GM19452 (cell line): ENCODE results near the gene ARHGEF38.

Experiments used
- ATAC-seq: cut with Tn5 transposase; IDR thresholded peaks from one replicate; pipeline ENCODE4 v1.9.1; 2021; ENCODE audit not compliant: unreplicated experiment

ARHGEF38 gene

DNA sequence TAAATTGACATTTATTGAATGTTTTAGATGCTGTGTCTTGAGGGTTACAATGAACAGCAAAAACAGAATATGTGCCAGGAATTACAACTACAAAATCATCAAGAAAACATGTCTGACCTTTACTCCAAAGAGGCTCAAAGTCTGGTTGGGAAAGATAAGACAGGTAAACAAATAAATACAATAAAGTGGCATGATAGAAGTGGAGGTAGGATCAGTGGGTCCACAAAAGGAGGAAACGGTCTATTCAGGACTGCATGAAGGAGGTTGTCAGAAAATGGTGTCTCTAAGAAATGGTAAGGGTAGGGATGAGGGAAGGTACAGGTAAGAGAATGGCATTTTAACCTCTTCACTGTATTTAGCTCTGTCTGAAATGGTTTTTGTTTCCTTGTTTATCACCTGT, 3.8 kb downstream of the ARHGEF38 start:
- ATAC-seq: no peak

DNA sequence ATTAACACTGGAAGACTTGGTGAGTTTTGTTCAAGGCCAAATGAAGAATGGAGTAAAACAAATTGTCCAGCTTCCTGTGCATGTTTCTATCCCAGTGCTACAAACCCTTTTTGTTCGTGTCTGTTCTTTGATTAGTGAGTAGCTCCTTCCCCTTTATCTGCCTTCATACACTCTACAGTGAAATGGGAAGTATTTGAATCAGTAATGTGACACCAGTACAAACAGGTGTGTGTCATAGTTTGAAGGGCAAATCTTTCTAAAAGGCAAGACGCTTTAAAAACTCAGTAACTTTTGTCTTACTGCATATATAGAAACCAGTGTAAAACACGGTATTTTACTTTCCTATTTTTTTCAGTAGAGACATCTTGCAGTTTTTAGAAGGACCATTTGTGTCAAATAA, 5.9 kb downstream of the ARHGEF38 start:
- no peak for ATAC-seq

DNA sequence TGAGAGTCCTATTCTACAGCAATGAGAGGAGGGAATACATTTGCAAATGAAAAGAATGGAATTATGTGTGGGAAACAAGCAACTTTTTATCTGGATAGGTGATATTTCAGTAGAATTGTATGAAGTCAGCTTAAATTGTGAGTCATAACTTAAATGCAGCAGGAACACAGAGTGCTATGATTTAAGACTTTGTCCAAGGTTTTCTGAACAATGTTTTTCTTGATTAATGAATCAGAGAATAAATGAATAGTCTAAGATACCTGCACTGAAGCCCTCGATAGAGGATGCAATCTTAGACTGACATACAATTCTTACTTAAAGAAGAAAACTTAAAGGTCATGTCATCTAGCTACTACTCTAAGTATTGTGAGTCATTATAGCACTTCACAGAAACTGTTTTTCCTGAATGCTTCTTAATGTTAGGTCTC, 8.0 kb downstream of the ARHGEF38 start:
- no peak for ATAC-seq

DNA sequence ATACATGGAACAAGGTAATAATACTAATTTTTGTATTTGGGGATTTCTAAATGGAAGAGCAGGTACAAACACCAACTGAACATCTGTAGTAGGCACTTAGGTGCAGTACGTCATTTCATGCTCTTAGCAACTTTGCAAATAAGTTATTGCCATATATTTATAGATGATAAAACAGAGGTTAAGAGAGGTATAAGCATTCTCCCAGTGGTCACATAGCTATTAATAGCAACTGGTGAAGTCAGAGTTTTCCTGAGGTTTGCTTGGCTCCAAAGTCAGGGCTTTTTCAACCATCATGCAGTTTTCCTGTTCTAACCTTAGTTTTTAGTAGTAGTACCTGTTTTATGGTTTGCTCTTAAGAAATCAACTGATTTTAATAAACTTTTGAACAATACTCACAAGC, 10.9 kb downstream of the ARHGEF38 start:
- ATAC-seq: no peak

DNA sequence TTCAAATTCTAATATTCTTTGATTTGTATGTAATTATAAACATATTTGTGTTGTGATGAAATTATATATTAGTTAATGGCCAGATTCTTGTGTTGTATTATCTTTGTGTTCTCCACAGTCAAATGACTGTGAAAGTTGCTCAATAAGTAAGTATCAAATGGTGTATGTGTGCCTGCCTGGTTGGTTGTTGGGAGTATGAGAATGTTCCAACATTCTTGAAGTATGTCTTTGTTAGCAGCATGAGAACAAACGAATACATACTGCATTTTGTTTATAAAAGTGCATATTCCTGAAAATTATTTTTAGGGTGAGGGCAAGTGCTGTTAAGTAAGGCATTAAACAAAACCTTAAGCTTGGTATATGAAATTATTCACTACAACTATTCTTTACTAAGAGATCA, 16.2 kb downstream of the ARHGEF38 start:
- no peak for ATAC-seq

DNA sequence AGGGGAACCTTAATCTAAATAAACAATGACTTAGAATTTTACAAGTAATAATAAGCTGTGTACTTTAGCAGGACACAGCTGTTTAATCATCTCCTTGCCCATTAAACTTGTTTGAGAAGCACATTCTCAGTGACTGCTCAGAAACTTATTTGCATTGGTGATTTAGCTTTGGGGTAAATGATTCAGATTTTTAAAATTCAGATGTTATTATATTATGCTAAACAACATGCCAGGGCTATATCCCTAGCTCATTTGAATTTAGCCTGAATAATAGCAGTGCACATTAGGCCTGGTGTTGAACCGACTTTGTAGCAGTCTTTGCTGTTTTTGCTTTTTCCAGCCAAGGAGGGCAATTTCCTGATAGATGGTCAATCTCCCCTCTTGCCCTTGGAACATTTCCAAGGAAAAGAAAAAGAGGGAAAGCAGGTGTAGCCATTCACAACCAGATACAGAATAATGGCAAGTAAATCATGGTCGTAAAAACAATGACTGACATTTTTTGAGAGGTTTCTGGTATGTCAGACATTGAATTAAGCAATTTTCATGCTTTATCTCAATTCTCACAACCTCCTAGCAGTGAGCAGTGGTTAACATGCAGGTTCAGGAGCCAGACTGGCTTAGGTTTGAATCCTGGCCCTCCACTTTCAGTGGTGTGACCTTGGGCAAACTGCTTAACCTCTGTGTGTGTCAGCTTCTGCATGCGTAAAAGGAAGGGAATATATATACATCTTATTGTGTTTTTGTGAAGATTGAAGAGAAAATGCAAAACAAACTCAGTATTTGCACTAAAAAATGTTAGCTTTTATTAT, 16.8 kb downstream of the ARHGEF38 start:
- ATAC-seq: no peak

DNA sequence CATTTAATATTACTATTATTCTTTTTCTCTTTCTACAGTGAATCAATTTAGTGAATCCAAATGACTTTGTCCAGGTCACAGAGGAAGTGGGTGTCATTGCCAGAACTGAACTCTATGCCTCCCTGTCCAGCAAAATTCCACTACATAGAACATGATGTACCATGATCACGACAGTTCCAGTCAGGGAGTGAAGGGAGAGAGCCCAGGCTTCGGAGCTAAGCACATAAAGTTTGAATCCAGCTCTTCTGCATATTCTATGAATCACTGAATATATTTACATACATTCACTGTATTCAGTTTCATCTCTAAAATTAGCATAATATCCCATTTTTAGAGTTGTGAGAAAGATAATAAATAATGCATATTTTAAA, 17.4 kb downstream of the ARHGEF38 start:
- ATAC-seq: no peak

DNA sequence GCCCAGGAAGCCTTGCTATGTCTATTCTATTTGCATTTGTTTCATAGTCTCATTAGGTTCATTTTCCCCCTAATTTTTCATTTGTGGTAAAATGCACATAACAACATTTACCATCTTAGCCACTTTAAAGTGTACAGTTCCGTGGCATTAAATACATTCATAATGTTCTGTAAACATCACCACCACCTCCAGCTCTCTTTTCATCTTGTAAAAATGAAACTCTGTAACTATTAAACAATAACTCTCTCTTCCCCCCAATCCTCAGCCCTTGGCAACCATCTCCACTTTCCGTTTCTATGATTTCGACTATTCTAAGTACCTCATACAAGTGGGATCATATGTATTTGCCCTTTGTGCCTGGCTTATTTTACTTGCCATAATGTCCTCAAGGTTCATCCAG, 19.9 kb downstream of the ARHGEF38 start:
- ATAC-seq: no peak

DNA sequence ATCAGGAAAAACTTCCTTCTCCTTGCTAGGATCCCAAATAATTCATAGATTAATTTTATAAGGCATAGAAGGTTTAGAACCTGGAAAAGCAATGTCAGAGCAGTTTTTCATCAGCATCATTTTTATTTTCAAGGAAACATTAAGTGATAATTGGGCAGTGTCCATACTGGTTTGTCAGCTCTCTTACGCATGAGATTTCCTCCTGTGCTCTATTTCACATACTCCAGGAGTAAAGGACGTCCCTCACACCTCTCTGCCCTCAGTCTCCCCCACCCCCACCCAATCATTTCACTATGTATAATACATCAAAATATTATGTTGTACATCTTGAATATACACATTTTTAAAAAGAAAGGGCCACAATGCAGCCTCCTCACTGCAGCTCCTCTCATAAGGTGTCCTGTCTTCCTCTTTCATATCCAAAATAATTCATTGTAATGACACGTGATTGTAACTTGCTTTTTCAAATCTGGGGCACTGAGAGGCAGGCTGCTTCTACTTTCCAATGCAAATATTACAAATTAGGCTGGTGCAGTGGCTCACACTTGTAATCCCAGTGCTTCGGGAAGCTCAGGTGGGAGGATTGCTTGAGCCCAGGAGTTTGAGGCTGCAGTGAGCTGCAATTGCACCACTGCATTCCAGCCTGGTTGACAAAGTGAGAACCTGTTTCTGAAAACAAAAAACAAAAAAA, 34.4 kb downstream of the ARHGEF38 start:
- ATAC-seq: no peak

DNA sequence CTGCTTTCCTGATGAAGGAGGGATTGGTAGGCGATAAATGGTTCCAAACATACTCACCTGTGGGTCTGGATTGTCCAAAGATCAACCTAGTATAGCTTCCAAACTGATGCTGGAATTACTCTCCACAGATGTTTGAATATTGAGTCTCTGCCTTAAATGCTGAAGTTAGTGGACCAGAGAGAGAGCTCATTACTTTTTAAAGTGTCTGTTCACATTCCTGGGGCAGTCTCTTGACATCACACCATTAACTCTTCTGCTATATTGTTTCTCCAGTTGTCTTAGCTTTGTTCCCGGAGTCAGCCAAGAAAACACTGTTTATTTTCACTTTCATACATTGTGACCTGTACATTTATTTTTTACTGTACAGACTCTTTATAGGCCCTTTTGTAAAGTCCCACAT, 35.4 kb downstream of the ARHGEF38 start:
- ATAC-seq: no peak

DNA sequence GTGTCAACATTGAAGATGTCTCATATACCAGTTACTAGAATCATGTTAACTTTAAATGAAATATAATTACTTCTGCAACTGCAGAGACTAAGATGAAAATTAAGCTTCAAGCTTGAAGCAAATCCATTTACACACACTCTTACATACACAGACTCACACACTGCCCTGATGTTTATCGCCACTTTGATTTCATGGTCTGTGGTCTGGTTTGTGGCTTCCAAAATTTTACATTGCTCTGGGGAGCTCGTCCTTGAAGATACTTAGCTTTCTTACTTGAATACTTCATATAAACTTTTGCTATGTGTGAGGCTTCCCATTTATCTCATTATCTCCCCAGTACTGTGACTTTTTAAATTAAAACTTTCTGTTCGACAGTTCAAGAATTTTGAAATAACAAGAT, 35.8 kb downstream of the ARHGEF38 start:
- ATAC-seq: no peak

DNA sequence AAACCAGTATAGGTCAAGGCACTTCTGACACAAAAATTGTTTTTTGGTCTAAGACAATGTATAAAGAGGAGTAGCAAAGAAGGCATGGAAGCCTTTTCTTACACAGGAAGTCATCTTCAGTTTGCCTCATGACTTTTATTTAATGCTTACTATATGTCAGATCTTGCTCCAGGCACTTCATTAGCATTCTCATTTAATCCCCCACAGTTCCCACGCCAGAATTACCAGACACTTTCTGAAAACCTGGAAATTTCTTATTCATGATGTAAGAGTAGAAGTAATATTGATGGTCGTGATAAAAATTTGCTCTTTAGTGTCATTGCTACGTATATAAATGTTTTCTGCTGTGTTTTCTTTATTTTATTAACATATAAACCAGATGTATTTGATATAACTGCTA, 39.2 kb downstream of the ARHGEF38 start:
- no peak for ATAC-seq

DNA sequence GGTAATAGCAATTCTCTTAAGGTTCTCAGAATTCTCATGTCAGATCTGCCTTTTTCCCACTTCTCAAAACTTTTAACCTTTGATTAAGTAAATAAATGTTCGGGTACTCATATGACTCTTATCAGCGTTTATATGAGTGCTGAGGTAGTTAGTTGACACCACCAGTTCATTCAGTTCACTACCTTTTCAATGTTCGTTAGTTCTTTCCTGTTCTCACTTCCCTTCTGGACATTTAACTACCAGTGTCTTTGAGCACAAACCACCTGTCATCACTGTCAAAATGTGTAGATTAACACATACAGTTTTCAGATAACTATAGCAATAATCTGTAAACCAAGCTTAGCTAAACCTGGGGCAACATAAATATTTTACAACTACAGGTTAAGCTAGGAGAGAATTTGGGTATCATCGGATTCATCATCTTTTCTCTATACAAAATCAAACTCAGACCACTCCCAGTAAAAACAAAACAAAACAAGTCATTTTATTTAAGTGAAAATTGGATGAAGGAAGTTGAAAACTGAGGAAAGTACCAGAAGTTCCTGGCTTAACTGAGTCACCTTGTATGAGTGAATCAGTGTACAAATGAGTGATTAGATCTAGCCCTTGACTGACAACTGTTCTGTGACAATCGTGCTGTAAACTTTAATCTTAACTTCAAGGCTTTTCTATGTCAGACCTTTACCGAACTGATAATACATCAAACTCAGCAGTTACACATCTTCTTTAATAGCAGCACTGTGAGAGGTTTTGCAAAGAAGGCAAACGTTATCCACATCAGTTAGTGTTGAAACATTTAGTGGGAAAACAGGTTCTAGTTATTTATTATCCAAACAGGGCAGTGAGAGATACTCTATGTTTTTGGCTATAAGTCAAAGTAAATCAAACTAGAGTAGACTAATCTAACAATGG, 41.9 kb downstream of the ARHGEF38 start:
- peak; percentile 95 for ATAC-seq

DNA sequence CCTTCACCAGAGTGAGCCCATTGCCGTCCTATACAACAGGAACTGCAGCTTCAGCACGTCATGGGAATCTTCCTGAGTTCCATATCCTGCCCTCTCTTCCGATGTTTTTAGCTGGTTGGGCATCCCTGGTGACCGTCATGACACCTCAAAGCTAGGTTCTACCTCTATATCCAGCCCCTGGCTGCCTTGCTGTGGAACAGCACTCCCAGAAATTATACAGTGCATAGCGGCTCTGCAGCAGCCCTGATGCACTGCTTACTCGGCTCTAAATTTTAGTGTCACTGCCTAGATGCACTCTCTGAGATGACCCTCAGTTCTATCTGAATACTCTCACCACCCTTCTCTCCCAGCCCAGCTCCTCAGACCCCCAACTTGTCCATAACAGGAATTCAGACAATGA, 44.3 kb downstream of the ARHGEF38 start:
- ATAC-seq: no peak

DNA sequence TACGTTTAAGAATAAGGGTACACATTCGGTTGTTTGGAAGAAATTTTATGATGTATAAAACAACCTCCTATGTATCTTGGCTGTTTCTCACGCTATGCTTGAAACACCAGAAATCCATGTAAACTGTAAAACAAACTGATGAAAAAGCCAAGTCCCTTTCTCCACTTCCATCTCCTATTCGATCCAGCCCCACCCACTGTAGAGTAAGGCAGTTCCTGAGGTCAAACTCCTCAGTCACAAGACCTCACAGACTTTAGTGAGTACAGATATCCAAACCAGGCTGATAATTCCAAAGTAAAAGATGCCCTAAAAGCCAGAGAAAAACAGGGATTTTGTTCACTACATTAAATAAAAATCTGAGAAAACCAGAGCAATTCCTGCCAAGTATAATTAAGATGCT, 45.6 kb downstream of the ARHGEF38 start:
- no peak for ATAC-seq

DNA sequence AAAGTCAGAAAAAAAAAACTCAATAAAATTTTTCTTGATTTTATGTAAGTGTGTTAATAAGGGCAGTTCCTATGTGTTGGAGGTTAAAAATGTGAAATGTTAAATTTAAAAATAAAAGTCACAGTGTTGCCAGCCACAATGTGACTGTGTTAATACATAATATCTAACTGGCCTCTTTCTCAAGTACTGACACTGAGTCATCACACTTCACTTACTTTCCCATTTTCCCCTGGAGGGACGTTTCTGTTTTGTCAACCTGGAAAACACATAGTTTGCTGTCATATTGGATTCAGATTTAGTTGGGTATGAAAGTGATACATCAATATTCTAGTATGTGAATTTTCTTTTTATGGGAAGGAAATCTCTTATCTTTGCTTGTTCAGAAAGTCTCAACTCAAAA, 46.4 kb downstream of the ARHGEF38 start:
- no peak for ATAC-seq

DNA sequence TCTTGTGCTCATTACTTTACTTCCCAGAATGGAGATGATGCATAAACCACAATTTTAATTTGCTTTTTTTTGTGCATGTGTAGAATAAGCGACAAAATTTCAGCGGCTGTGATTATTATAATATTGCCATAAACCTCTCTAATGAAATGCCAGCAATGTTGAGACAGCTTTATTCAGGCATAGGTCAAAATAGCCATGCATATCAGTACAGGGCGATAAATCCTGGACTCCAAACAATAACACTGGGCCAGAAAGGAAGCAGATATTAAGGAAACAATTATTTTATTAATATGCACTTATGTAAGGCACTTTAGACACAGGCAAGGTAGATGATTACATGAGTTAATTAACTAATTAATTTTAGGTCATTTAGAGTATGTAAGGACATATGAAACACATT, 47.1 kb downstream of the ARHGEF38 start:
- ATAC-seq: no peak

DNA sequence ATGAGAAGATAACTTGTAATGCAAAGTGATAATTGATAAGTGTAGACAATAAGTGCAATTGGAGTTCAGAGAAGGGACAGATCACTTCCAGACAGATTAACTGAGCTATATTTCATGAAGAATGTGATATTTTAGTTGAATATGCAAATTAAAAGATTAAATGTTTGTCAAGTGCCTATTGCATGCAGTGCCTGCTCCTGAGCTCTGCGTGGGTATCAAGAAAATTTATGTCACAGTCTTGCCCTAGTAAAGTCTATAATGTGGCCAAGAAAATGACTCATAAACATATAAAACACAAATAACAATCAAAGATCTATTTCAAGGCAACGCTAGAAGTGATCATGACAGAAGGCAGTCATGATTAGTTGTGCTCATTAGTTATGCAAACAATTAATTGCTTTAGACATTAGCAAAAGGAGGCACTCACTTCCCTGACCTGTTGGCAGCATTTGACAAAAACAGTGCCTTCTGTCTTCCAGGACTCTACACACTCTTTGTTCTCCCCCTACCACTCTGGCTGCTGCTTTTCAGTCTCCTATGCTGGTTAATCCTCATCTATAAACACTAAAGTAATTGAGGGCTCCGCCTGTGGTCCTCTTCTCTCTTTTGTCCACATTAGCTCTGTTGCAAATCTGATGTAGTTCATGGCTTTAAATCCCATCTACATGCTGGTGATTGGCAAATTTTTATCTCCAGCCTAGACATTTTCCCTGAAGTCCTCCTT, 47.7 kb downstream of the ARHGEF38 start:
- no peak for ATAC-seq

DNA sequence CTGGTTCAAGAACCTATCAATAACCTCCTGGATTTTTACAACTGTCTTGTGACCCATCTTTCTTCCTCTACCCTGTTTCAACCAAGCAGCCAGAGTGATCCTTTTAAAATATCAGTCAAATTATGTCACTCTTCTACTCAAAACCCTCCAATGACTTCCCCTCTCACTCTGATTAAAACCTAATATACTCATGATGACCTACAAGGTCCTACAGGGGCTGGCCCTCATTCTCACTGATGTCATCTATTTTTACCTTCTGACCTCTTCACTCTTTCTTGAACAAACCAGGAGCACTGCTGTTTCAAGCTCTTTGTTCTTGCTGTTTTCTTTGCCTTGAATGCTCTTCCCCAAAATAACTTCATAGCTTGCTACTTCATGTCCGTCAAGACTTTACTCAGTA, 48.5 kb downstream of the ARHGEF38 start:
- no peak for ATAC-seq

DNA sequence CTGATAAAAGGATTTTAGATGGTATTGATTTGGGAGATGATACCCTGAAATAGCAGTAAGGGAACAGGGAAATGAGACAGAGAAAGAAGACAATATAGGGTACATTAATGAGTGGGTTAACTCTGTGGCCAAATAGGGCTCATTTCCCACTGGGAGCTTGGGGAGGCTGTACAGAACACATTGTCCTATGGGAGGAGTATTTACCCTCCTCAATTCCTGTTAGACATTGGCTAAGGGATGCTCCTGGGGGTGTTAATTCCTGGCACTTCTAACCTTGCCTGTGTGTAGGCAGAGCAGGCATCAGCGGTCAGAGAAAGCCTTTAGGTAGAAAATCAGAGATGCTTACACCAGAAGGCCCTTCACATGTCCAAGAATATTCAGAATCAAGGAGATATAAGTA, 49.0 kb downstream of the ARHGEF38 start:
- no peak for ATAC-seq

DNA sequence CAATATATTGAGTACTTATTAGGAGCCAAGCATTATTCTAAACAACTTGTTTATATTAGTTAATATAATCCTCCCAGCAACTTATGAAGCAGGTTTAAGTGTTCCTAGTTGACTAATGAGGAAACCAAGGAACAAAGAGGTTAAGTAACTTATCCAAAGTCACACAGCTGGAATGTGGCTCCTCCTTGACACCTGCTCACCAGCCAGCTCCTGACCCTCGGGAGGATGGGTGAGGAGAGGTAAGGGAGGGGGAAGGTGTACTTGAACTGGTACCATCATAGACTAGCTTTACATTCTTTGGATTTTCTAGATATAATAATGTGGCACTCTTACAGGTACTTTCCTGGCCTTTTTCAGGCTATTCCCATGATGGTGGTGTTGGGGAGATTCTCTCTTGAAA, 50.7 kb downstream of the ARHGEF38 start:
- ATAC-seq: no peak
